ENCODE data around the gene IL1RN. TPM values are rescaled to one million over a fixed set of nuclear protein-coding genes. Genes with fewer than 3 reads are reported as not detected.

Gene IL1RN
- polyA plus RNA-seq, 1 of the 3 experiments (the other 2 are of a cell fraction) = not detected

DNA sequence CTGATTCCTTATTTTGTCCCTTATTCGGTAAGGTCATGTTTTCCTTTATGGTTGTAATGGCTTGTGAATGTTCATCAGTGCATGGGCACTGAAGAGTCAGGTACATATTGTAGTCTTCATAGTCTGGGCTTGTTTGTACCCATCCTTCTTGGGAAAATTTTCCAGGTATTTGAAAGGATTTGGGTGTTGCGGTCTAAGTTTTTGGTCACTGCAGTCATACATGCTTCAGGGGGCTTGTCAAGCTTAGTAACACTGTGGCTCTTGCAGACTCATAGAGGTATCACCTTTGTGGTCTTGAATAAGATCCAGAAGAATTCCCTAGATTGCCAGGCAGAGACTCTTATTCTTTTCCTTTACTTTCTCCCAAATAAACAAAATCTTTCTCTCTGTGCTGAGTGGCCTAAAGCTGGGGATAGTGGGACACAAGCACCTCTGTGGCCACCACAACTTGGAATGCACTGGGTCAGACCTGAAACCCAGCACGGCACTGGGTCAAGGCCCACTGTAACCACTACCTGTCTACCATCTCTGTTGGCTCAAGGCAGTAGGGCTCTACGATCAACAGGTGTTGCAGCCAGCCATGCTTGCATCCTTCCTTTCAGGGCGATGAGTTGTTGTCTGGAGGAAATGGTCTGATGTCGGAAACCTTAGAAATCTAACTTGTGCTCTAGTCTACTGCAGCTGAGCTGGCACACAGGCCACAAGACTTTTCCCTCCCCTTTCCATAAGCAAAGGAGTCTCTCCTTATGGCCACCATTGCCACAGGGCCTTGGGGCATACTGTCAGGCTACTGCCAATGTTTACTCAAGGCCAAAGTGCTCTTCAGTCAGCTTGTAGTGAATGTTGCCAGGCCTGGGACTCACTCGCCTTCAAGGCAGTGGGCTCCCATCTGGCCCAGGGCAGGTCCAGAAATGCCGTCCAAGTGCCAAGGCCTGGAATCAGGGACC, 21.5 kb downstream of the IL1RN start (continued):
- TF ChIP-seq EP300 (IDR thresholded peaks at IDR 0.05; ENCODE audit: borderline replicate concordance in 1 of 2, low read depth in 1 of 2, low read length in 1 of 2) (no peak), MXI1 (IDR thresholded peaks at IDR 0.05; ENCODE audit: low read depth, low read length) (no peak), GATA2 (CRISPR knock-in tag; IDR thresholded peaks at IDR 0.05) (no peak)
- TF ChIP-seq, protein P1, sequence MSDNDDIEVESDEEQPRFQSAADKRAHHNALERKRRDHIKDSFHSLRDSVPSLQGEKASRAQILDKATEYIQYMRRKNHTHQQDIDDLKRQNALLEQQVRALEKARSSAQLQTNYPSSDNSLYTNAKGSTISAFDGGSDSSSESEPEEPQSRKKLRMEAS (IDR thresholded peaks at IDR 0.05; ENCODE audit: low read depth) = no peak
- TF ChIP-seq, protein P2, sequence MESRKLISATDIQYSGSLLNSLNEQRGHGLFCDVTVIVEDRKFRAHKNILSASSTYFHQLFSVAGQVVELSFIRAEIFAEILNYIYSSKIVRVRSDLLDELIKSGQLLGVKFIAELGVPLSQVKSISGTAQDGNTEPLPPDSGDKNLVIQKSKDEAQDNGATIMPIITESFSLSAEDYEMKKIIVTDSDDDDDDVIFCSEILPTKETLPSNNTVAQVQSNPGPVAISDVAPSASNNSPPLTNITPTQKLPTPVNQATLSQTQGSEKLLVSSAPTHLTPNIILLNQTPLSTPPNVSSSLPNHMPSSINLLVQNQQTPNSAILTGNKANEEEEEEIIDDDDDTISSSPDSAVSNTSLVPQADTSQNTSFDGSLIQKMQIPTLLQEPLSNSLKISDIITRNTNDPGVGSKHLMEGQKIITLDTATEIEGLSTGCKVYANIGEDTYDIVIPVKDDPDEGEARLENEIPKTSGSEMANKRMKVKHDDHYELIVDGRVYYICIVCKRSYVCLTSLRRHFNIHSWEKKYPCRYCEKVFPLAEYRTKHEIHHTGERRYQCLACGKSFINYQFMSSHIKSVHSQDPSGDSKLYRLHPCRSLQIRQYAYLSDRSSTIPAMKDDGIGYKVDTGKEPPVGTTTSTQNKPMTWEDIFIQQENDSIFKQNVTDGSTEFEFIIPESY (IDR thresholded peaks at IDR 0.05; ENCODE audit: borderline replicate concordance, low read depth) = no peak
- TF ChIP-seq, protein P3, sequence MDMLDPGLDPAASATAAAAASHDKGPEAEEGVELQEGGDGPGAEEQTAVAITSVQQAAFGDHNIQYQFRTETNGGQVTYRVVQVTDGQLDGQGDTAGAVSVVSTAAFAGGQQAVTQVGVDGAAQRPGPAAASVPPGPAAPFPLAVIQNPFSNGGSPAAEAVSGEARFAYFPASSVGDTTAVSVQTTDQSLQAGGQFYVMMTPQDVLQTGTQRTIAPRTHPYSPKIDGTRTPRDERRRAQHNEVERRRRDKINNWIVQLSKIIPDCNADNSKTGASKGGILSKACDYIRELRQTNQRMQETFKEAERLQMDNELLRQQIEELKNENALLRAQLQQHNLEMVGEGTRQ (IDR thresholded peaks at IDR 0.05; ENCODE audit: borderline replicate concordance, low read depth, low read length) = no peak

DNA sequence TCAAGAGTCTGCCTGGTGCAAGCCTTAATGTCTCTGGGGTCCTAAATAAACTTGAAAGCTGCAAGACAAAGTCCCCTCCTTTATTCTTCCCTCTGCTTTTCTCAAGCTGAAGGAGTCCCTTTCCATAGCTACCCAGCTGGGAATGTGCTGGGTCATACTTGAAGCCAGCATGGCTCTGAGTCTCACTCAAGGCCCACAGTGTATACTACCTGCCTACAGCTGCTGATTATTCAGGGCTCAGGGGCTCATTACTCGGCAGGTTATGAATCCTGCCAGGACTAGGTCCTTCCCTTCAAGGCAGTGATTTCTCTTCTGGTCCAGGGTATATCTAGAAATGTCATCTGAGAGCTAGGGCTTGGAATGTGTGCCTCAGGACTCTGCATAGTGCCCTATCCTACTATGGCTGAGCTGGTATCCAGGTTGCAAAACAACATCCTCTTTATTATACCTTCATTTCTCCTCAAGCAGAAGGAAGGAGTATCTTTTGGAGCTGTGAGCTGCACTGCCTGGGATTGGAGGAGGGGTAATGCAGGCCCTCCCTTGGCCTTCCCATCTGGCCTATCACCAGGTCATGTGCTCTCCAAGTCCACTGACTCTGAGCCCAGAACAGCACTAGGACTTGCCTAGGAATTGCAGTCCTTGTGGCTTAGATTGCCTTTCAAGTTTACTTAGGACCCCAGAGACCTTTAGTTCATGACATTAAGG, 22.3 kb downstream of the IL1RN start:
- Histone ChIP-seq H3K4me2 (no peak overlapping the region), H3K9me2 (no peaks in the 10 kb centered on the region), H3F3A (replicated peaks; ENCODE audit: insufficient read depth) (no peaks in the 10 kb centered on the region), H3K4me1 (ENCODE audit: control insufficient read depth in 1 of 2, insufficient read depth in 2 of 2, low read depth in 1 of 2, low read length in 1 of 2) (no peaks in the 10 kb centered on the region), H3K27ac (ENCODE audit: low read depth in 2 of 2, low read length in 1 of 2) (no peak overlapping the region), H3K36me3 (replicated peaks in 1 of 2; ENCODE audit: control insufficient read depth in 1 of 2, insufficient read depth in 2 of 2, low read length in 1 of 2) (no peaks in the 10 kb centered on the region), H3K9ac (no peak overlapping the region), H3K79me2 (ENCODE audit: insufficient read depth) (no peaks in the 10 kb centered on the region), H3K9me3 (no peaks in the 10 kb centered on the region), H2AFZ (ENCODE audit: low read depth) (no peak overlapping the region), H4K20me1 (ENCODE audit: insufficient read depth) (no peaks in the 10 kb centered on the region), H3K4me3 (ENCODE audit: low read depth in 2 of 2, low read length in 1 of 2) (no peak overlapping the region), H3K27me3 (ENCODE audit: insufficient read depth) (peaks cover 8% of the 10 kb centered on the region; the same call in 1 of the 2 replicates)
- 0% methylated on average over 1 of the region's 1 CpG for WGBS (ENCODE audit: low lambda C conversion rate)
- no peak for DNase-seq
- ChIA-PET CTCF (interaction anchor here (3.3 kb wide), 1 partner anchor 12 kb away, joined by 23 read pairs; no protein-coding TSS in a partner anchor), POLR2A (no interaction called here)
- TF ChIP-seq FOXM1 (IDR thresholded peaks at IDR 0.05; ENCODE audit: low read depth) = no peak
- TF ChIP-seq RFX5 (IDR thresholded peaks at IDR 0.05; ENCODE audit: low read length) = no peak
- TF ChIP-seq CHD2 (IDR thresholded peaks at IDR 0.05; ENCODE audit: low read length, partially characterized antibody) = no peak
- TF ChIP-seq, protein P1 (IDR thresholded peaks at IDR 0.05; ENCODE audit: low read depth) = no peak
- TF ChIP-seq, protein P4, sequence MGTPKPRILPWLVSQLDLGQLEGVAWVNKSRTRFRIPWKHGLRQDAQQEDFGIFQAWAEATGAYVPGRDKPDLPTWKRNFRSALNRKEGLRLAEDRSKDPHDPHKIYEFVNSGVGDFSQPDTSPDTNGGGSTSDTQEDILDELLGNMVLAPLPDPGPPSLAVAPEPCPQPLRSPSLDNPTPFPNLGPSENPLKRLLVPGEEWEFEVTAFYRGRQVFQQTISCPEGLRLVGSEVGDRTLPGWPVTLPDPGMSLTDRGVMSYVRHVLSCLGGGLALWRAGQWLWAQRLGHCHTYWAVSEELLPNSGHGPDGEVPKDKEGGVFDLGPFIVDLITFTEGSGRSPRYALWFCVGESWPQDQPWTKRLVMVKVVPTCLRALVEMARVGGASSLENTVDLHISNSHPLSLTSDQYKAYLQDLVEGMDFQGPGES (IDR thresholded peaks at IDR 0.05; ENCODE audit: low read depth, low read length) = no peak
- no peak for TF ChIP-seq GATA2 (CRISPR knock-in tag; IDR thresholded peaks at IDR 0.05)
- TF ChIP-seq MXI1 (IDR thresholded peaks at IDR 0.05; ENCODE audit: low read depth, low read length) = no peak
- no peak for TF ChIP-seq TCF12 (IDR thresholded peaks at IDR 0.05)
- no peak for TF ChIP-seq ELF1 (IDR thresholded peaks at IDR 0.05)
- TF ChIP-seq YY1 (IDR thresholded peaks at IDR 0.05; ENCODE audit: low read depth) = no peak
- TF ChIP-seq, protein P5, sequence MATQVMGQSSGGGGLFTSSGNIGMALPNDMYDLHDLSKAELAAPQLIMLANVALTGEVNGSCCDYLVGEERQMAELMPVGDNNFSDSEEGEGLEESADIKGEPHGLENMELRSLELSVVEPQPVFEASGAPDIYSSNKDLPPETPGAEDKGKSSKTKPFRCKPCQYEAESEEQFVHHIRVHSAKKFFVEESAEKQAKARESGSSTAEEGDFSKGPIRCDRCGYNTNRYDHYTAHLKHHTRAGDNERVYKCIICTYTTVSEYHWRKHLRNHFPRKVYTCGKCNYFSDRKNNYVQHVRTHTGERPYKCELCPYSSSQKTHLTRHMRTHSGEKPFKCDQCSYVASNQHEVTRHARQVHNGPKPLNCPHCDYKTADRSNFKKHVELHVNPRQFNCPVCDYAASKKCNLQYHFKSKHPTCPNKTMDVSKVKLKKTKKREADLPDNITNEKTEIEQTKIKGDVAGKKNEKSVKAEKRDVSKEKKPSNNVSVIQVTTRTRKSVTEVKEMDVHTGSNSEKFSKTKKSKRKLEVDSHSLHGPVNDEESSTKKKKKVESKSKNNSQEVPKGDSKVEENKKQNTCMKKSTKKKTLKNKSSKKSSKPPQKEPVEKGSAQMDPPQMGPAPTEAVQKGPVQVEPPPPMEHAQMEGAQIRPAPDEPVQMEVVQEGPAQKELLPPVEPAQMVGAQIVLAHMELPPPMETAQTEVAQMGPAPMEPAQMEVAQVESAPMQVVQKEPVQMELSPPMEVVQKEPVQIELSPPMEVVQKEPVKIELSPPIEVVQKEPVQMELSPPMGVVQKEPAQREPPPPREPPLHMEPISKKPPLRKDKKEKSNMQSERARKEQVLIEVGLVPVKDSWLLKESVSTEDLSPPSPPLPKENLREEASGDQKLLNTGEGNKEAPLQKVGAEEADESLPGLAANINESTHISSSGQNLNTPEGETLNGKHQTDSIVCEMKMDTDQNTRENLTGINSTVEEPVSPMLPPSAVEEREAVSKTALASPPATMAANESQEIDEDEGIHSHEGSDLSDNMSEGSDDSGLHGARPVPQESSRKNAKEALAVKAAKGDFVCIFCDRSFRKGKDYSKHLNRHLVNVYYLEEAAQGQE (IDR thresholded peaks at IDR 0.05; ENCODE audit: low read depth, low read length) = no peak
- TF ChIP-seq, protein P3 (IDR thresholded peaks at IDR 0.05; ENCODE audit: borderline replicate concordance, low read depth, low read length) = no peak

Data from SK-N-SH (cell line).